Naive thymus-derived CD4-positive, alpha-beta T cell (primary cell): ENCODE data around the gene P4HA3. TPM values are rescaled to one million over a fixed set of nuclear protein-coding genes. Genes with fewer than 3 reads are reported as not detected.
A peak's percentile ranks its signal among the peaks of the same experiment; 100 is the strongest.

Experiments used
- ATAC-seq: fragments of 150-1000 bp; cut with Tn5 transposase; 2 replicates; pipeline ENCODE4 v1.10.0; 2021; ENCODE audit warnings: mild to moderate bottlenecking, moderate library complexity
- CTCF ChIA-PET: fragments of 350-600 bp; sonication (Branson Sonifier 250); formaldehyde crosslinking; loops from one replicate; lab custom pipeline; 2021; ENCODE audit warnings: antibody characterized with exemption; lab: Charles Lee
- POLR2A ChIA-PET: fragments of 350-600 bp; sonication (Branson Sonifier 250); formaldehyde crosslinking; loops from one replicate; lab custom pipeline; 2021; ENCODE audit warnings: antibody characterized with exemption, inconsistent platforms; lab: Charles Lee
- DNase-seq, 9 donors: peaks; one replicate each; pipeline versions ENCODE4 v3.0.0 to v3.0.0-alpha.2; 2020 to 2022; ENCODE audit warnings: mixed read lengths in 1 of 9
- H3K27ac ChIP-seq: one replicate; pipeline ENCODE4 v1.7.0; 2013; ENCODE audit warnings: mild to moderate bottlenecking, low read depth, low read length, moderate library complexity
- H3K27me3 ChIP-seq, 2 donors: one replicate each; pipeline ENCODE4 v1.7.0; 2013; ENCODE audit warnings: low read length in 2 of 2, mild to moderate bottlenecking in 2 of 2, moderate library complexity in 2 of 2; ENCODE audit not compliant: control insufficient read depth in 2 of 2, insufficient read depth in 2 of 2
- H3K36me3 ChIP-seq, 3 experiments: 1 replicate in 2 of 3; 2 replicates in 1 of 3; pipeline ENCODE4 v1.7.0; 2013; ENCODE audit warnings: low read length in 3 of 3, mild to moderate bottlenecking in 3 of 3, moderate library complexity in 1 of 3; ENCODE audit not compliant: insufficient read depth in 3 of 3, control insufficient read depth in 2 of 3
- H3K4me1 ChIP-seq, 2 donors: one replicate each; pipeline ENCODE4 v1.7.0; 2013; ENCODE audit warnings: low read length in 2 of 2, mild to moderate bottlenecking in 2 of 2, moderate library complexity in 1 of 2; ENCODE audit not compliant: control insufficient read depth in 2 of 2, insufficient read depth in 2 of 2
- H3K4me3 ChIP-seq: 2 replicates; pipeline ENCODE4 v1.7.0; 2013; ENCODE audit warnings: mild to moderate bottlenecking, low read length
- H3K9me3 ChIP-seq, 3 experiments: 1 replicate in 2 of 3; 2 replicates in 1 of 3; pipeline ENCODE4 v1.7.0; 2013; ENCODE audit warnings: low read length in 3 of 3; ENCODE audit not compliant: control insufficient read depth in 2 of 3
- H3K27ac Mint-ChIP-seq, 9 donors: one replicate each; pipeline ENCODE4 v1.8.0; 2020 to 2022; ENCODE audit warnings: mixed read lengths in 9 of 9, mild to moderate bottlenecking in 8 of 9, moderate library complexity in 5 of 9, inconsistent platforms in 2 of 9
- H3K27me3 Mint-ChIP-seq, 5 donors: one replicate each; pipeline ENCODE4 v1.8.0; 2021 to 2022; ENCODE audit warnings: mixed read lengths in 5 of 5, mild to moderate bottlenecking in 1 of 5
- H3K36me3 Mint-ChIP-seq, 5 donors: one replicate each; pipeline ENCODE4 v1.8.0; 2020 to 2022; ENCODE audit warnings: mixed read lengths in 5 of 5, mild to moderate bottlenecking in 3 of 5, inconsistent platforms in 1 of 5
- H3K4me1 Mint-ChIP-seq, 7 donors: one replicate each; pipeline ENCODE4 v1.8.0; 2020 to 2022; ENCODE audit warnings: mixed read lengths in 7 of 7, mild to moderate bottlenecking in 3 of 7, inconsistent platforms in 1 of 7
- H3K4me3 Mint-ChIP-seq, 10 donors: one replicate each; pipeline ENCODE4 v1.8.0; 2020 to 2022; ENCODE audit warnings: mild to moderate bottlenecking in 10 of 10, mixed read lengths in 10 of 10, moderate library complexity in 6 of 10, inconsistent platforms in 2 of 10
- H3K9me3 Mint-ChIP-seq, 11 donors: one replicate each; pipeline ENCODE4 v1.8.0; 2020 to 2022; ENCODE audit warnings: mixed read lengths in 11 of 11, mild to moderate bottlenecking in 4 of 11, inconsistent platforms in 1 of 11, moderate library complexity in 1 of 11
- intact Hi-C, 2 donors: fragments of 100-400 bp; cut with micrococcal nuclease; formaldehyde crosslinking; loops; one replicate each; pipeline ENCODE4 v1.15.1; 2023
- polyA plus RNA-seq, 2 donors: library from polyadenylated mRNA; unstranded; fragments of 300-500 nt; fragmentation: Illumina TruSeq; gene quantifications; one replicate each; pipeline ENCODE4 v1.2.3, GENCODE V29; 2021
- total RNA-seq, 6 experiments: library from RNA in 5 of 6; stranded (reverse) in 5 of 6; gene quantifications; 1 replicate in 5 of 6; 2 replicates in 1 of 6; pipeline ENCODE4 v1.2.3 and lab custom pipeline; 2021 to 2026

The P4HA3 gene
- total and polyA plus RNA-seq, 7 experiments from 2014 or later = not detected

DNA sequence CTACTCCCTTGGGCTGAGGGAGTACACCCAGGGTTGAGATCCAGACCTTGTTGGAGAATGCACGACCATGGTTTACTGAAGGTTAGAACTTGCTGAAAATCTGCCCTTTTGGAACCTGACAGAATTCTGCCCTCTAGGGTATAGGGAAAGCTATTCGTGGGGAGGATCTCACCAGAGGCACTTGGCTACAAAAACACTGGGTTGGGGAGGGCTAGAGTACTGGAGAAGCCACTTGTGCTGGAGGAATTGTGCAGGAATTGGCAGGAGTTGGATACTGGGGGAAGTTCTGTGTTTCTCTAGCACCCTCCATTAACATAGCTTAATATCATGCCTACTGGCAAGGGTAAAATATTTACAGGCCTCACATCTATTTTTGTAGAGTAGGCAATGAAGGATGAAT is 84.5 kb downstream of the P4HA3 start:
- CTCF ChIA-PET = interaction anchor here (0.6 to 1.6 kb wide), 2 partner anchors 15 to 28 kb away, joined by 4 to 7 read pairs; no protein-coding TSS in a partner anchor
- Histone ChIP-seq H3K4me1 (peaks cover 4 to 11% of the 10 kb centered on the region in 2 donors), H3K27me3 (no peaks in the 10 kb centered on the region), H3K27ac (no peak overlapping the region), H3K36me3 (no peaks in the 10 kb centered on the region), H3K4me3 (no peak overlapping the region), H3K9me3 (no peaks in the 10 kb centered on the region)
- Mint-ChIP-seq H3K9me3 (peaks cover 0 to 5% (median 0%) of the 10 kb centered on the region in 11 donors), H3K27ac (peak overlapping the region in 4 of 9 donors; percentile 56 to 68 (median 62)), H3K4me3 (no peak overlapping the region), H3K27me3 (no peaks in the 10 kb centered on the region), H3K36me3 (peaks cover 11 to 53% (median 41%) of the 10 kb centered on the region in 5 donors), H3K4me1 (peaks cover 4 to 34% (median 24%) of the 10 kb centered on the region in 7 donors)
- intact Hi-C loops = no loop called here
- DNase-seq (no peak), ATAC-seq (no peak)
- POLR2A ChIA-PET = no interaction called here

GRCh38 chr11:74225565-74225964 is 85.9 kb downstream of the P4HA3 start:
- H3K4me3 ChIP-seq = no peak overlapping the region
- Mint-ChIP-seq H3K4me3 (no peak overlapping the region), H3K4me1 (peaks cover 0 to 25% (median 19%) of the 10 kb centered on the region in 7 donors), H3K36me3 (peaks cover 11 to 51% (median 35%) of the 10 kb centered on the region in 5 donors), H3K27ac (no peak overlapping the region), H3K27me3 (no peaks in the 10 kb centered on the region), H3K9me3 (peaks cover 0 to 8% (median 0%) of the 10 kb centered on the region in 11 donors)
- H3K9me3 ChIP-seq = no peaks in the 10 kb centered on the region
- H3K27ac ChIP-seq = no peak overlapping the region
- H3K36me3 ChIP-seq = no peaks in the 10 kb centered on the region
- ATAC-seq = no peak
- CTCF ChIA-PET = no interaction called here
- POLR2A ChIA-PET = no interaction called here
- DNase-seq = no peak
- intact Hi-C loops = no loop called here
- H3K4me1 ChIP-seq = no peaks in the 10 kb centered on the region
- no peaks in the 10 kb centered on the region for H3K27me3 ChIP-seq

DNA sequence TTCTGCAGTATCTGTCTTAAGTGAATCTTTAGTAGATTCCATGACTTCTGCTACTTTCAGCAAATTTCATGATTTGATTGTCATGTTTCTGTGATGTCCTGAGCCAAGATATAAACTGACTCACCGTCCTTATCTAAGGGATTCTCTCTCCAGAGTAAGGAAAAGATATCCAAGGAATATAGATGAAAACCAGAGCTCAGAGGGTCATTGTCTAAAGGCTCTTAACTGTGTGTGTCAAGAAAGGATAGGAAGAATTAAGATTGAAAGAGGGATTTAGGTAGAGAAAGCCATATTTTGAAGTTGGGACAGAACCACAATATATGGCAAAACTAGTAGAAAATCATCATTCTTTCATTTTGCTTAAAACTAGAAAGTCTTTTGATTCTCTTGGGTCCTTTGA is 89.6 kb downstream of the P4HA3 start:
- H3K4me3 Mint-ChIP-seq = no peak overlapping the region
- peaks cover 0 to 5% (median 0%) of the 10 kb centered on the region in 7 donors for H3K4me1 Mint-ChIP-seq
- H3K9me3 Mint-ChIP-seq = peaks cover 0 to 12% (median 1%) of the 10 kb centered on the region in 11 donors
- DNase-seq = no peak
- peaks cover 1 to 30% (median 28%) of the 10 kb centered on the region in 5 donors for H3K36me3 Mint-ChIP-seq
- H3K4me1 ChIP-seq = no peaks in the 10 kb centered on the region
- H3K27me3 ChIP-seq = no peaks in the 10 kb centered on the region
- ChIA-PET POLR2A (no interaction called here), CTCF (interaction anchor here (0.6 kb wide), 1 partner anchor 262 kb away, joined by 3 read pairs; no protein-coding TSS in a partner anchor)
- no peaks in the 10 kb centered on the region for H3K27me3 Mint-ChIP-seq
- H3K9me3 ChIP-seq = no peaks in the 10 kb centered on the region
- H3K27ac Mint-ChIP-seq = no peak overlapping the region
- ATAC-seq = no peak
- no peak overlapping the region for H3K4me3 ChIP-seq
- no peaks in the 10 kb centered on the region for H3K36me3 ChIP-seq
- H3K27ac ChIP-seq = no peak overlapping the region
- intact Hi-C loops = no loop called here

- POLR2A ChIA-PET = no interaction called here
- intact Hi-C loops = no loop called here
- CTCF ChIA-PET = no interaction called here
Measured at GRCh38 chr11:74220376-74220775, 91.1 kb downstream of the P4HA3 start.

More at GRCh38 chr11:74220376-74220775, 91.1 kb downstream of the P4HA3 start:
- DNase-seq (no peak), ATAC-seq (no peak)
- Histone ChIP-seq H3K4me1 (no peaks in the 10 kb centered on the region), H3K4me3 (no peak overlapping the region), H3K27me3 (no peaks in the 10 kb centered on the region), H3K27ac (no peak overlapping the region), H3K36me3 (no peaks in the 10 kb centered on the region), H3K9me3 (no peaks in the 10 kb centered on the region)
- Mint-ChIP-seq H3K27ac (peak overlapping the region in 3 of 9 donors; percentile 13 to 76 (median 40)), H3K36me3 (peaks cover 4 to 33% (median 26%) of the 10 kb centered on the region in 5 donors), H3K4me3 (no peak overlapping the region), H3K9me3 (peaks cover 0 to 12% (median 3%) of the 10 kb centered on the region in 11 donors), H3K4me1 (peaks cover 0 to 2% (median 0%) of the 10 kb centered on the region in 7 donors), H3K27me3 (no peaks in the 10 kb centered on the region)

Other genes starting within 250 kb of the P4HA3 start
- gene C2CD3, start 140.6 kb downstream of the P4HA3 start, total RNA-seq = 10 to 100 TPM; 33.1 to 42.5 (median 40.7) TPM
- 10 to 100 TPM in 1 of 2 donors, 1 to 10 TPM in 1; 8.0 to 12.4 TPM for gene C2CD3, start 140.6 kb downstream of the P4HA3 start, polyA plus RNA-seq
- gene PPME1, start 140.4 kb downstream of the P4HA3 start, total RNA-seq = 10 to 100 TPM; 18.1 to 41.7 (median 20.2) TPM
- 10 to 100 TPM; 14.6 to 29.1 TPM for gene PPME1, start 140.4 kb downstream of the P4HA3 start, polyA plus RNA-seq
- 10 to 100 TPM in 2 of 5 experiments, 1 to 10 TPM in 3; 6.5 to 17.7 (median 9.9) TPM for gene PGM2L1, start 86.8 kb upstream of the P4HA3 start, total RNA-seq
- 1 to 10 TPM; 4.2 to 5.9 TPM for gene PGM2L1, start 86.8 kb upstream of the P4HA3 start, polyA plus RNA-seq
- gene KCNE3, start 155.9 kb upstream of the P4HA3 start, total RNA-seq = 10 to 100 TPM in 1 of 5 experiments, 1 to 10 TPM in 1, under 1 TPM in 2, not detected in 1; 0.27 to 16.4 (median 0.97) TPM
- gene KCNE3, start 155.9 kb upstream of the P4HA3 start, polyA plus RNA-seq = not detected
- 10 to 100 TPM in 2 of 5 experiments, 1 to 10 TPM in 3; 1.9 to 18.2 (median 9.3) TPM for gene LIPT2, start 182.1 kb upstream of the P4HA3 start, total RNA-seq
- gene LIPT2, start 182.1 kb upstream of the P4HA3 start, polyA plus RNA-seq = 10 to 100 TPM; 21.6 to 23.3 TPM